B cell (primary cell): Measurements from ENCODE around the gene MSTO1. TPM values are rescaled to one million over a fixed set of nuclear protein-coding genes. Genes with fewer than 3 reads are reported as not detected.

Experiments used
- ATAC-seq: fragments of 200-7000 bp; cut with Tn5 transposase; one replicate; pipeline ENCODE4 v1.10.0; 2021; ENCODE audit warnings: low read depth, mild to moderate bottlenecking, moderate number of reproducible peaks, moderate library complexity
- CTCF ChIA-PET: fragments of 350-600 bp; sonication (Branson Sonifier 250); formaldehyde crosslinking; loops from one replicate; lab custom pipeline; 2021; ENCODE audit warnings: antibody characterized with exemption, inconsistent platforms; lab: Charles Lee
- POLR2A ChIA-PET: fragments of 350-600 bp; sonication (Branson Sonifier 250); formaldehyde crosslinking; loops from one replicate; lab custom pipeline; 2021; ENCODE audit warnings: antibody characterized with exemption; lab: Charles Lee
- DNase-seq: peaks from one replicate; pipeline ENCODE4 v3.0.0; 2013
- H2AFZ ChIP-seq: 2 replicates; pipeline ENCODE4 v1.6.1; 2012; ENCODE audit warnings: mild to moderate bottlenecking, low read depth, low read length; ENCODE audit not compliant: insufficient read depth, poor library complexity, severe bottlenecking
- H3K27ac ChIP-seq, 2 donors: 1 replicate in 1 of 2; 2 replicates in 1 of 2; pipeline ENCODE4 v1.5.1; 2012 to 2013; ENCODE audit warnings: low read length in 2 of 2, mild to moderate bottlenecking in 2 of 2, moderate library complexity in 1 of 2
- H3K27me3 ChIP-seq, 4 experiments: fragments of 200-600 bp in 1 of 4; sonication (generic) in 1 of 4; replicated peaks in 1 of 4; 1 replicate in 2 of 4; 2 replicates in 2 of 4; pipeline versions ENCODE4 v1.6.1 to v1.7.0; 2013 to 2016; ENCODE audit warnings: low read length in 3 of 4, mild to moderate bottlenecking in 2 of 4, mixed read lengths in 1 of 4, moderate library complexity in 1 of 4; ENCODE audit not compliant: insufficient read depth in 4 of 4, control insufficient read depth in 3 of 4; ENCODE audit errors: control extremely low read depth in 1 of 4
- H3K36me3 ChIP-seq, 2 experiments: replicated peaks in 1 of 2; 1 replicate in 1 of 2; 2 replicates in 1 of 2; pipeline versions ENCODE4 v1.6.1 to v1.7.1; 2013; ENCODE audit warnings: low read length in 1 of 2; ENCODE audit not compliant: insufficient read depth in 2 of 2, control insufficient read depth in 1 of 2; ENCODE audit errors: control extremely low read depth in 1 of 2, extremely low read depth in 1 of 2
- H3K4me1 ChIP-seq, 2 donors: fragments of 200-600 bp in 1 of 2; sonication (generic) in 1 of 2; 1 replicate in 1 of 2; 2 replicates in 1 of 2; pipeline versions ENCODE4 v1.5.1 to v1.6.1; 2013 to 2017; ENCODE audit warnings: low read length in 2 of 2; ENCODE audit not compliant: control insufficient read depth in 2 of 2, insufficient read depth in 2 of 2
- H3K4me2 ChIP-seq: replicated peaks from 2 replicates; pipeline ENCODE3; 2012; ENCODE audit warnings: mild to moderate bottlenecking, low read depth, low read length; ENCODE audit not compliant: poor library complexity, severe bottlenecking
- H3K4me3 ChIP-seq, 5 experiments: fragments of 200-600 bp in 1 of 5; sonication (generic) in 1 of 5; 1 replicate in 3 of 5; 2 replicates in 2 of 5; pipeline versions ENCODE4 v1.5.1 to v1.7.0; 2011 to 2016; ENCODE audit warnings: low read length in 4 of 5, mild to moderate bottlenecking in 4 of 5, low read depth in 2 of 5, control low read depth in 1 of 5, moderate library complexity in 1 of 5; ENCODE audit not compliant: insufficient read depth in 1 of 5; ENCODE audit errors: control extremely low read depth in 1 of 5, extremely low read depth in 1 of 5
- H3K79me2 ChIP-seq: fragments of 200-600 bp; sonication (generic); one replicate; pipeline ENCODE4 v1.6.0; 2016; ENCODE audit warnings: low read length; ENCODE audit not compliant: control insufficient read depth, insufficient read depth
- H3K9ac ChIP-seq: fragments of 200-600 bp; sonication (generic); 2 replicates; pipeline ENCODE4 v1.6.1; 2017; ENCODE audit warnings: mild to moderate bottlenecking, low read length, moderate library complexity
- H3K9me3 ChIP-seq, 3 donors: one replicate each; pipeline versions ENCODE4 v1.6.1 to v1.7.1; 2013; ENCODE audit warnings: low read length in 2 of 3; ENCODE audit not compliant: control insufficient read depth in 2 of 3, insufficient read depth in 1 of 3; ENCODE audit errors: control extremely low read depth in 1 of 3
- H4K20me1 ChIP-seq: 2 replicates; pipeline ENCODE4 v1.6.0; 2012; ENCODE audit warnings: mild to moderate bottlenecking, low read length; ENCODE audit not compliant: insufficient read depth, control insufficient read depth, poor library complexity, severe bottlenecking
- H3K27ac Mint-ChIP-seq: one replicate; pipeline ENCODE4 v1.8.0; 2021; ENCODE audit warnings: mixed read lengths
- H3K27me3 Mint-ChIP-seq: one replicate; pipeline ENCODE4 v1.8.0; 2021; ENCODE audit warnings: mixed read lengths
- H3K4me1 Mint-ChIP-seq: one replicate; pipeline ENCODE4 v1.8.0; 2021; ENCODE audit warnings: mixed read lengths
- H3K4me3 Mint-ChIP-seq: one replicate; pipeline ENCODE4 v1.8.0; 2021; ENCODE audit warnings: mixed read lengths
- H3K9me3 Mint-ChIP-seq: one replicate; pipeline ENCODE4 v1.8.0; 2022; ENCODE audit warnings: mixed read lengths; ENCODE audit not compliant: insufficient read depth
- EZH2 ChIP-seq: IDR thresholded peaks from 2 replicates; pipeline ENCODE4 v1.6.1; 2012; ENCODE audit warnings: borderline replicate concordance, low read depth, mild to moderate bottlenecking, moderate library complexity, low read length; ENCODE audit not compliant: insufficient read depth, poor library complexity, severe bottlenecking
- WGBS: methylation state at CpG from one replicate; pipeline ENCODE4 v1.1.5; 2013; ENCODE audit warnings: missing lambda C conversion rate; ENCODE audit not compliant: insufficient coverage; 5-methylcytosine and 5-hydroxymethylcytosine counted together
- intact Hi-C: fragments of 100-400 bp; cut with micrococcal nuclease; formaldehyde crosslinking; loops from one replicate; pipeline ENCODE4 v1.10.0; 2022
- polyA plus RNA-seq: library from polyadenylated mRNA; depleted of rRNA; stranded (reverse); fragments of >200 nt; gene quantifications from 2 replicates; pipeline ENCODE4 v1.2.3, GENCODE V29; 2012
- total RNA-seq, 2 donors: library from RNA; stranded (reverse); fragments of 120-200 nt in 1 of 2; gene quantifications; 1 replicate in 1 of 2; 2 replicates in 1 of 2; pipeline versions ENCODE4 v1.2.3 to v1.2.4, GENCODE V29; 2013 to 2022
- TF ChIP-seq, protein P1 (sequence below): fragments of 200-600 bp; IDR thresholded peaks from one replicate; pipeline ENCODE4 v1.8.0; 2022; ENCODE audit warnings: antibody characterized with exemption, mild to moderate bottlenecking

The MSTO1 gene
- total and polyA plus RNA-seq, 2 donors (not counting 1 experiment from before 2014, with no cell fraction given), result 79.3 to 113 TPM

- H3K36me3 ChIP-seq, result no peaks in the 10 kb centered on the region
- H3K4me2 ChIP-seq, result no peak overlapping the region
- no peak for DNase-seq
- H4K20me1 ChIP-seq, result no peaks in the 10 kb centered on the region
- no peak overlapping the region for H3K9ac ChIP-seq
- ChIA-PET POLR2A (no interaction called here), CTCF (no interaction called here)
- H3K27ac ChIP-seq, result no peak overlapping the region
- Mint-ChIP-seq H3K4me3 (no peak overlapping the region), H3K4me1 (no peaks in the 10 kb centered on the region), H3K27me3 (no peaks in the 10 kb centered on the region), H3K27ac (no peak overlapping the region), H3K9me3 (peaks cover 8% of the 10 kb centered on the region)
- no peaks in the 10 kb centered on the region for H3K79me2 ChIP-seq
- peaks cover 2 to 15% (median 8%) of the 10 kb centered on the region in 3 donors for H3K9me3 ChIP-seq
- H3K4me1 ChIP-seq, result no peaks in the 10 kb centered on the region
- H3K27me3 ChIP-seq, result no peaks in the 10 kb centered on the region
- no peak overlapping the region for H2AFZ ChIP-seq
- H3K4me3 ChIP-seq, result no peak overlapping the region
- TF ChIP-seq, protein P1, sequence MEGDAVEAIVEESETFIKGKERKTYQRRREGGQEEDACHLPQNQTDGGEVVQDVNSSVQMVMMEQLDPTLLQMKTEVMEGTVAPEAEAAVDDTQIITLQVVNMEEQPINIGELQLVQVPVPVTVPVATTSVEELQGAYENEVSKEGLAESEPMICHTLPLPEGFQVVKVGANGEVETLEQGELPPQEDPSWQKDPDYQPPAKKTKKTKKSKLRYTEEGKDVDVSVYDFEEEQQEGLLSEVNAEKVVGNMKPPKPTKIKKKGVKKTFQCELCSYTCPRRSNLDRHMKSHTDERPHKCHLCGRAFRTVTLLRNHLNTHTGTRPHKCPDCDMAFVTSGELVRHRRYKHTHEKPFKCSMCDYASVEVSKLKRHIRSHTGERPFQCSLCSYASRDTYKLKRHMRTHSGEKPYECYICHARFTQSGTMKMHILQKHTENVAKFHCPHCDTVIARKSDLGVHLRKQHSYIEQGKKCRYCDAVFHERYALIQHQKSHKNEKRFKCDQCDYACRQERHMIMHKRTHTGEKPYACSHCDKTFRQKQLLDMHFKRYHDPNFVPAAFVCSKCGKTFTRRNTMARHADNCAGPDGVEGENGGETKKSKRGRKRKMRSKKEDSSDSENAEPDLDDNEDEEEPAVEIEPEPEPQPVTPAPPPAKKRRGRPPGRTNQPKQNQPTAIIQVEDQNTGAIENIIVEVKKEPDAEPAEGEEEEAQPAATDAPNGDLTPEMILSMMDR, result no peak
- TF ChIP-seq EZH2, result no peak
- WGBS, result 92% methylated on average over 3 of the region's 3 CpGs
- intact Hi-C loops, result no loop called here
- ATAC-seq, result no peak
Observed at GRCh38 chr1:155643230-155643629, 33.2 kb downstream of the MSTO1 start.

DNA sequence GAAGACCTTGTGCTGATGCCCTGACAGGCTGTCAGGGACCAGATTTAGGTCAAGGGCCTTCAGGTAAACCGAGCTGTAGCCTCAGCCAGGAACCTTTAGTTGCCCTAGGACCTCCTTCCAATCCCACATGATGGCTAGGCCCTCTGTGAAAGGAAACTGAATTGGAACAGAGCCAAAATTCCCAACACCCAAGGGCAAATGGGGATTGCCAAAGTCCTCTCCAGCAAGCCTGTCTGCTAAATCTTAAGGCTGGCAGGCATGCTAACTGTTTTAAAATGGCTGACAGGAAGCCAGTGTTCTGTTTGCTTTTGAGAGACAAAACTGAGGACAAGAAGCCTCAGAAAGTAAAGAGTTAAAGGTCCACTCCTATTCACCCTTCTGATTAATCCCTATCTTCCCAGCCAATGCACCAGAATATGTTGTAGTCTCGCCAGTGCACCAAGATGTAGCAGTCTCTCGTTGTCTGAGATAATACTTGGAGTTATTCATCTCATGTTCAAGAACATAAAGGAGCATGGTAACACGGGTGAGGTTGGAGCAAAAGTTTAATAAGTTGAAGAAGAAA lies 35.1 kb downstream of the MSTO1 start:
- H3K4me2 ChIP-seq, result no peak overlapping the region
- Mint-ChIP-seq H3K27ac (no peak overlapping the region), H3K27me3 (no peaks in the 10 kb centered on the region), H3K4me3 (no peak overlapping the region), H3K4me1 (peaks cover 4% of the 10 kb centered on the region), H3K9me3 (peaks cover 9% of the 10 kb centered on the region)
- H3K9me3 ChIP-seq, result peaks cover 2 to 17% (median 9%) of the 10 kb centered on the region in 3 donors
- DNase-seq, result no peak
- ChIA-PET POLR2A (no interaction called here), CTCF (no interaction called here)
- ATAC-seq, result no peak
- no peaks in the 10 kb centered on the region for H3K79me2 ChIP-seq
- H3K27me3 ChIP-seq, result no peaks in the 10 kb centered on the region
- no peak overlapping the region for H3K27ac ChIP-seq
- H2AFZ ChIP-seq, result no peak overlapping the region
- no peak overlapping the region for H3K9ac ChIP-seq
- no peaks in the 10 kb centered on the region for H3K36me3 ChIP-seq
- no peak overlapping the region for H3K4me3 ChIP-seq
- H4K20me1 ChIP-seq, result no peaks in the 10 kb centered on the region
- intact Hi-C loops, result no loop called here
- TF ChIP-seq EZH2, result no peak
- TF ChIP-seq, protein P1, result no peak
- H3K4me1 ChIP-seq, result no peaks in the 10 kb centered on the region
- WGBS, result 96% methylated on average over 3 of the region's 4 CpGs
